DMS53 treated with DMSO at 0.1 percent for 48 hours (cell line): ENCODE data around the gene ABCA13.

Source experiments
- DNase-seq: peaks from one replicate; lab custom pipeline; 2025; ENCODE audit not compliant: unreplicated experiment; lab: John Stamatoyannopoulos, UW

ABCA13 gene

DNA sequence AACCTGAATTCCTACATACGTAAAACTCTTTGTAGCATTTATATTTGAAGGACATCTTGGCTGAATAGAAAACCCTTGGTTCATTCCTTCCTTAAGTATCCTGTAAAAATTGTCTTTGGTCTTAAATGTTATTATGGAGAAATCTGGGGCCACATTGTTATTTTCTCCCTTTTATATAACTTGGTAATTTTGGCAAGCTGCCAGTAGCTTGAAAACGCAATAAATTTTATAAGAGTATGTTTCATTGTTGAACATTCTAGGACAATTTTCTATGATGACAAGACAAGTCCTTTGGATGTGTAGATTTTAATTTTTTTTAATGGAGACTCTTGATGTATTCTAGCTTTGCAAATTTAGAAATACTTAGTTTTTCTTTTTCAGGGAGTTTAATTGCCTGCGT lies 191.9 kb downstream of the ABCA13 start:
- DNase-seq = no peak

DNA sequence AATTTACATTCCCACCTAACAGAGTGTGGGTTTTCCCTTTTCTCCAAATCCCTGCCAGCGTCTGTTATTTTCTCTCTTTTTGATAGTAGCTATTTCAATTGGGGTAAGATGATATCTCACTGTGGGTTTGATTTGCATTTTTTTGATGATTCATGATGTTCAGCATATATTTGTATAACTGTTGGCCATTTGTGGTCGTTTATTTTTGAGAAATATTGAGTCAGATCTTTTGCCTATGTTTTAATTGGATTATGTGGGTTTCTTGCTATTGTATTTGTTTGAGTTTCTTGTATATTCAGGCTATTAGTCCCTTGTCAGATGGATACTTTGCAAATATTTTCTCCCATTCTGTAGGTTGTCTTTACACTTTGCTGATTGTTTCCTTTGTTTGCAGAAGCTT lies 193.8 kb downstream of the ABCA13 start:
- no peak for DNase-seq

DNA sequence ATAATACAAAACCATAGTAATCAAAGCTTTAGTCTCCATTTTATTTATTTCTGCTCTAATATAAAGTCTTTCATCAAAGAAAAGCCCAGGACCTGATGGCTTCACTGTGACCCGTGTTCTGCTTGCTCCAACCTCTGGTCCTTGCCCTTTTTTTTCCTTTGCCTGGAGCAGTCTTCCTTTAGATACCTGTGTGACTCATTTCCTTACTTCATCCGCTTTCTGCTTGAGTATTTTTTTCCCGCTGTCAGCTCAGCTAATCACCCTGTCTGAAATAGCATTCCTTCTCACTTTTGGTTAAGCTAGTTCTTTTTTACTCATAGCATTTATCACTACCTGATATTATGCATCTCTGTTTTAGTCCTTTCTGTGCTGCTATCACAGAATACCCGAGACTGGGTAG lies 194.8 kb downstream of the ABCA13 start:
- DNase-seq = no peak

DNA sequence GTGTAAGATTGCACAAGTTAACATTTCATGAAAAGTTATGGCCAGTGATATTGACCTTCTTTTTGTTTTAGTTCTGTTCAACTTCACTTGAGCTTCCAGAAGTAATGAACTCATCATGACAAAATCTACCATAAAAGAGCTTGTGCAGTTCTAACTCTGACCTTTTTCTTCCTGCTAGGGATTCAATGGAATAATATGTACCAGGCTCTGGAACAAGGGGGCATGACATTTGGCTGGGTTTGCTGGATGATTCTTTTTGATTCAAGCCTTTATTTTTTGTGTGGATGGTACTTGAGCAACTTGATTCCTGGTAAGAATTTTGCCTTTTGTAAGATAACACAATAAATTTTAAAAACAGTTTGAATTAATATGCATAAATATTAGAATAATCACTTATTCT lies 205.0 kb downstream of the ABCA13 start:
- no peak for DNase-seq

DNA sequence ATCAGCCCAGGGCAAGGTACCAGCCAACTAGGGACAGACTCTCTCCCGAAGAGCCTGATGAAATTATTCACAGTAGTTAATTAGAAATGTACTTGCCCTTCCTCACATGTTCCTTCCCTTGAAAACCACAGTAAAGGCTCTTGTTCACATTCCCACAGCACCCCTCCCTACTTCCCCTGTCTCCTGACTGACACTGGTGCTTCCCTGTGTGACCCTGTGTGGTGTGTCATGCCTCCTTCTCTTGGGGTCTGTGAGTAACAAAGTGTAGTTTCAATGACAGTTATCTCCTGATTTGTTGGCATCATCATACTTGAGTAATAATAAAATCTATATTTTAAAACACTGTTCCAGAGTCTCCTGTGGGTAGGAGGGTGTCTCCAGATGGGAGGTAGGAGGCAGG lies 209.7 kb downstream of the ABCA13 start:
- no peak for DNase-seq

DNA sequence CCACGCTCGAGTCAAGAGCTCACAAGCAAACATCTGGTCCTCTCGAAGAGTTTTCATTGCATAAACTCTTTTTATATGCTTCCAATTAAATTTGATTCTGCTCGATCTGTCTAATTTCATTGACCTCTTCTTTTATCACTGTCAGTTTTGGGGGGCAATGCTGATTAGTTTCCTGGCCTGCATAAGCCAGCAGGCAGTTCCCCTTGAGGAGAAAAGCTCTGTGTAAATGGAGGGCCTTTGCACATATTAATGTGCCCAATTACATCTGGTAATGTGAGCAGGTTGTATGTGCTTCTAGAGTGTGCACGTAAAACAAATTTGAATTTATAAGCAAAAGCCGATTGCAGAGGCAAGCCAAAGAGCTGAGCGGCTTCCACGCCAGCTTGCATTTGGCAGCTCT lies 210.3 kb downstream of the ABCA13 start:
- no peak for DNase-seq

DNA sequence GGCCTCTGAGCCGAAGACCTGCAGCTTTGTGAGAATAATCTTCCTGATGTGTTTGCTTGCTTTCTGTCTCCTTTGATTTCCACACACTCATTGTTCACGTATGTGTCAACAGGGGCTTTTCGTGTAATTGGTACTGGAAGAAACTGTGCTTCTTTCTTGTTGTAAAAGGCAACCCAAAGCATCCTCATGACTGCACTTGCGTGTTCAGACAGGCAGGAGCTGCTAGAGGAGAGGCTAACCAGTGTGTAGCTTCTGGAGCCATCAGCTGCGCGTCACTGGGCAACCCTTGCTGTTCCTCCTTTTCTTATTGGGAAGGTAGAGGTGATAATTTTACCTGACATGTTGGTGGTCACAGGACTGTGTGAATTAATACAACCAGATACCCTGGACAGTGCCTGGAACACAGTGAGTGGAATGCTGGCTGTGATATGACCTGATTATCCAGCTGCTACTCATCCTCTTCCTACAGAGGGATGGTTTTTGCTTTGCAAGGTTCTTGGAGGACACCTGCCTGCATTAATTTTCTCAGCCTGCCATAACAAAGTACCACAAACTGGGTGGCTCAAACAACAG lies 213.0 kb downstream of the ABCA13 start:
- DNase-seq = no peak

DNA sequence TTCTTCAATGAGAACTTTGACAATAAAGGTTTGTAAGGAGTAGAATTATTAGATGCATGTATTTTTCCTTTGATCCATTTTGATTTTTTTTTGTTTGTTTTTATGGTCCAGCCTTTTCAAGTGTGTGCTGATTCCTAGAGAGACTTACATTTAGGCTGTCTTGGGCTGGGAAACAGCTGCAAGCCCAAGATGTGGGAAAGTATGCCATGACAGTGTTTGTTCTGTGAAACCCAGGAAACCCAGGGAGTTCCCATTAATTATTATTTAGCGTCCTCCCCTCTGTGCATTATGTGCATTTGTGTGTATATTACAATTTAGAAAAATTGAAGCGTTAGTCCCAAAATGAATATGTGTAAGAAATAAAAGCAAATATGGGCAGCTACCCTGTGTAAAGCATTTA lies 216.7 kb downstream of the ABCA13 start:
- no peak for DNase-seq

DNA sequence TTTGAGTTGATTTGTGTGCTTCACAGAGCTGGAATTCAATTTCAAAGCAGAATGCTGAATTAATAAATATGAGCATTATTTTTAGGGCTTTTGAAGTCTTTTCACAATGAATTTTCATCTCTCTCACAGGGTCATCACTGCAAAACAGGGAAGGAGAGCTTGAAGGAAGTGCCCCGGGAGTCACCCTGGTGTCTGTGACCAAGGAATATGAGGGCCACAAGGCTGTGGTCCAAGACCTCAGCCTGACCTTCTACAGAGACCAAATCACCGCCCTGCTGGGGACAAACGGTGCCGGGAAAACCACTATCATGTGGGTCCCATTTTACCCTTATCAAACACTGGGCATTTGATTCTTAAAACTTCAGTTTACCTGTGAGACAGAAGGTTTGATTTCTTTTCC lies 217.7 kb downstream of the ABCA13 start:
- DNase-seq = no peak

DNA sequence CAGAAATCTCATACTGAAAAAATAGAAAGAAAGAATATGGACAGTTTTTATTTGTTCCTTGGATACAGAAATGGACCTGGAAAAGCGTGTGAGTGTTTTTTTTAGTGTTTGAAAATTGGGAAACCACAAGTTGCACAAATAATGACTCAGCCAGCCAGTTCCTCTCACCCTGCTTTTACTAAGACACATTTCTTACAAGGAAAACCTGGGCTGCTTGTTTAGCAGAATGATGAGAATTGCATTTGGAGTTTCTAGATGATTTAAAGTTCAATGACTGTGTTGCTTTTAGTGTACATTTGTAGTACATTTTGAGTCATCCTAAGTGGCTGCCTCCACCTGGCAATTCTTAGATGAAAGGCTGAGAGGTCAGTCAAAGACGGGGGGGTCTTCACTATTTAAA lies 218.7 kb downstream of the ABCA13 start:
- DNase-seq = peak; percentile 36

DNA sequence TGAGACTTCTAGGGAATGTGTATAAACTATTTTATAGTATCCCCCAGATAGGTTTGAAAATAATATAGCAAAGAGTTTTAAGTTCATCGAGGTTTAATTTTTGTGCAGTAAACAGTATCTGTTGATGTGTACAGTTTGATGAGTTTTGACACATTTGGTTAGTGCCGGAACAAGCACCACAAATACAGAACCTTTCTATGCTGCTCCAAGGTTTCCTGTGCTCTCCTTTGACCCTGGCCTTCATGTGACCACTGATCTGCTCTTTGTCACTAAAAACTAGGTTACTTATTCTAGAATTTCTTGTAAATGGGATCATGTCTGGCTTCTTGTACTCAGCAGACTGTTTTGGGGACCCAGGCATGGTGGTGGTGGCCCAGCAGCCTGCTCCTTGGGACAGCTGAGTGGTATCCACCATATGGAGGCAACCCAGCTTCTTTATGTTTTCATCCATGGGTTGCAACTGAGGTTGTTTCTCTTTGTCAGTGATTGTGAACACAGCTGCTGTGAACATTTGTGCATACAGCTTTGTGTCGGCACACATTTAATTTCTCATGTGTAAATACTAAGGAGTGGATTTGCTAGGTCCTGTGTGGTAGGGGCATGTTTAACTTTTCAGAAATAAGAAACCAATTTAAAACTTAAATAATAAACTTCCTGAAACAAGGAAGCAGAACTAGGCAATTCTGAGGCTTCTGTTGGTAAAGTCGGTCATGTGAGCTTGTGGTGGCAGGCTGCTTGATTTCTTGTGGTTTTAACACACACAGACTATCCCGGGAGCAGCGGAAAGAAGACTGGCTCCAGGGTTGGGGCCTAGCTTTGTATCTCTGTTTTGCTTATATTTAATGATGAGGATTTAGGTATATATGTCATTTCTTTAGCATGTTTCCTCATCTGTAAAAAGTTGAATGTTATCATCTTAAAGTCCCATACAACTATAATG lies 219.4 kb downstream of the ABCA13 start:
- peak; percentile 38 for DNase-seq

DNA sequence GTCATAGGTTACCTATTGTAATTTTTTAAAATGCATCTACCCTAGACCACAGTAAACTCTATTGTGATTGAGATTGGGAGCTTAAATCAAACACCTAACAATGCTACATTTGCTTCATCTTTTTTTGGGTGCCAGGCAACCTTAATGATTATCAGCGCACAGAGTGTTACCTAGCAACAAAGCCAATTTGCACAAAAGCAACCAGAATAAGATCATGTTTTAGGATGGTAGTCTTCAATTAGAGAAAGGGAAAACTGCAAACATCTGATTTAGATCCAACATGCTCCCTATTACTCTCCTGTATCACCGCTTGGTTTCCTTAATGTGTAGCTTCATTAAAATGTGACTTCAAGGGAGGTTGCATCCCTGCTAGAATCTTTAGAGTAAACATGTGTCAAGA lies 226.9 kb downstream of the ABCA13 start:
- DNase-seq = no peak

DNA sequence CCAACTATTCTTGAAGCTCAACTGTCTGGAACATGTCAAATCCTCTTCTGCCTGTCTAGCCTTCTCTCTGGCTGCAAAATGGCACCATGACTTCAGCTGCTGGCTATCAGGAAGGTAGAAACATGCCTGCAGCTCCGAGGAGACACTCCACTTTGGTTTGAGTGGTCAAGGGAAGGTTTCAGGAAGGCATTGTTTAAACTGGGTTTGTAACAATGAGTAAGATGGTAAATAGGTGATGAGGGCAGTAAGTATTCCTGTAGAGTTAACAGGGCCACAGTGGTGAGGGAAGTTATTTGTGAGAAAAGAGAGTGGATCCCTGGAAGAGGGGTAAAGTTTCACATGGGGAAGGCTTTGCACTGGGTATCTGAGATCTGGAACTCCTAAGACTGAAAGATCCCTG lies 231.5 kb downstream of the ABCA13 start:
- peak; percentile 40 for DNase-seq

DNA sequence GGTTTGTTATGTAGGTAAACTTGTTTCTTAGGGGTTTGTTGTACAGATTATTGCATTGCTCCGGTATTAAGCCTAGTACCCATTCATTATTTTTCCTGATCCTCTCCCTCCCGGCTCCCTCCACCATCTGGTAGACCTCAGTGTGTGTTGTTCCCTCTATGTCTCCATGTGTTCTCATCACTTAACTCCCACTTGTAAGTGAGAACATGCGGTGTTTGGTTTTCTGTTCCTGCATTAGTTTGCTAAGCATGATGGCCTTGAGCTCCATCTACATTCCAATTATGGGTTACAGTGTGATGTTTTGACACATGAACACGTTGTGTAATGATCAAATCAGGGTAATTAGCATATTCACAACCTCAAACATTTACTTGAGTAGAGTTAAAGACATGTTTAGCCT lies 237.5 kb downstream of the ABCA13 start:
- no peak for DNase-seq

DNA sequence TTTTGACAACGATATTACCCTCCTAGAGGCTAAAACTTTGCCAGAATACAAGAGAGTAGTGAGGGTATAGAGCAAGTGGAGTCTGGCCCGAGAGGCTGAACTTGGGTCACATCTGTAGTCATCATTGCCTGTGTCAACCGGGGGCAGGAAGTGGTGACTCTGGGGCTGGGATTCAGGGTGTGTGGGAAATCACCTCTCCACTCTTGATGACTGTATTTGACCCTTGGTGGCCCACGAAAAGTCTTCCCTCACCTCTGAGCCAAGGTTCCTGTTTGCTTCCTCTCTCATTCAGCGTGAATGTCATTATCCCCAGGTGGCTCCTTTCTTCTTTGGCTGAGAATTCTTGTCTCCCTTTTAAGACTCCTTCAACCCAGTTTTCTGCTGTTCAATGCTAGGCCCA lies 240.4 kb downstream of the ABCA13 start:
- no peak for DNase-seq

DNA sequence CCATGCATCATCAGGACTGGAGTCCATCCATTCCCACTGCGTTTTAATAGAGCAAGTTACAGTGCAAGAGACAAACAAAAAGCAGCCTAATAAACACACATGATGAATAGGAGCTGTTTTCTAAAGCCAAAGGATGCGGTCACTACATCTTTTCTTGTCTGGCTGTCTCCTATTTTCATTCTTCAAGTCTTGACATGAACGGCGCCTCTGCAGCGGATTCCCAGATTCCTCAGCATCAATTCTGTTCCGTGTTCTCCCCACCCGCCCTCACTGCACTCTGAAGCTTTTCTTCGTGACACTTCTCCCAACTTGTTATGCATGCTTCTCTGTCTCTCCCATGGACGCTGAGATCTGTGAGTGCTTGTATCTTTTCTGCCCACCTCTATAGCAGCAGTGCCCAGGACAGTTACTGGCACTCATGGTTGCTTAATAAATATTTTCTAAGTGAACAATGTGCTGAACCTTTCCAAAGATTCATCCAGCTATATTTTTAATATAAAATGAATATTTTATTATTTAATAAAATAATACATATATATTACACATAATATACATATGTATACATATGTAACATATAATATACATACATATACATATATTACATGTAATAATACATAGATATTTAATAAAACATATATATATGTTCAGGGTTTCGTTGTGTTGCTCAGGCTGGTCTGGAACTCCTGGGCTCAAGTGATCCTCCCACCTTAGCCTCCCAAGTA lies 242.9 kb downstream of the ABCA13 start:
- DNase-seq = no peak

DNA sequence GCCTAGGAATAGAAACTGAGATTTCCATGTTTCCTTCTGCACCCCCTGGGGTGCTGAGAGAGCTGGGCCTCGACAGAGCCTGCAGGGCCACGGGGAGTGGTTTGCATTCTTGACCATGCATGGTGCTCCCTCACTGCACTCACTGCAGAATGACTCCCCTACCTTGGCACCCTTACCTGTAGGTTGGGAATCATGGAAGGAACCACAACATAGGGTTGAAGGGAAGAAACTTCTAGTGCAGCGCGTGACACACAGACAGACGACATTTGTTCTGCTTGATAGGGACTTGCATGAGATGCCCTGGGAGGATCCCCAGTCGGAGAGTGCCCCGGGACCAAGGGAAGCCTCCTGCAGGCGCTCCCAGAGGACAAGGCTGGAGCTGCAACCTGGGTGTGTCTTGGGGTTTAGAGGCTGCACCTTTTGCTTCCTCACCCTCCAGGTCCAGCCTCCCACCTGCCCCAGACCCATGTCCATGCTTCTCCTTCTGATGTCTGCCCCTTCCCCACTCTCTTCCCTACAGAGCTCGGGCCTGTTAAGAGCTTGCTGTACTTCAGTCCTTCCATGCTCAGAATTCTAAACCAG lies 245.2 kb downstream of the ABCA13 start:
- no peak for DNase-seq

DNA sequence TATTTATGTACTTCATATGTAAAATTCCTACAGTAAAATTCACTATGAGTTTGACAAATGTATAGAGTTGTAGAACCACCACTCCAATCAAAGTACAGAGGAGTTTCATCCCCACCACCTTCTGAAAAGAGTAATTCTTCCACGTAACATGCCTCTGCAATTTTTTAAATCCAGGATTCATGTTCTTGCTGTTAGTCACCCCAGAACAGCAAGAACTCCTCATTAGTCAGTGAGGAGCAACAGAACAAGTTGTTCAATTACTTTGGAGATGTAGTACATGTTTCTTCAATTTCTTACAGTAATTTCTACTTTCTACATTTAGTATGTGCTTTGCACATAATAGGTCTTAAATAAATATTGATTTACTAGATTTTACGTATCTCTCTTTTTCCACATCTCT lies 248.1 kb downstream of the ABCA13 start:
- DNase-seq = no peak

DNA sequence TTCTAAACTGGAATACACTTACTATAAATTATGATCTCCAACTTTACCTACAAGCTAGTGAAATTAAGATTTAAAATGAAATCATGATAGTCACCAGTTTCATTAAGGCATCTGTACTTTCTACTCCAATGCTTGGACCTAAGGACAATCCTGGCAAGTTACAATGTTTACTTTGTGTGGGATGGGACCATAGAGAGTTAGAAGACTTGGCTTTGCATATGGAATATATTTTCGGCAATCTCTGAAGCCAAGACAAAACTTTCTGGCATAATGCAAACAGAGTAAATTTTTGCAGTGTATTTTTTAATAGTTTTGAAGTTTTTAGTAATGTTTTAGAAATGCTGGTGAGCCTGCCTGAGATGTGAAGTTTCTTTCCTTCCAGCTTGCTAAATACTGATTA lies 248.9 kb downstream of the ABCA13 start:
- DNase-seq = no peak

DNA sequence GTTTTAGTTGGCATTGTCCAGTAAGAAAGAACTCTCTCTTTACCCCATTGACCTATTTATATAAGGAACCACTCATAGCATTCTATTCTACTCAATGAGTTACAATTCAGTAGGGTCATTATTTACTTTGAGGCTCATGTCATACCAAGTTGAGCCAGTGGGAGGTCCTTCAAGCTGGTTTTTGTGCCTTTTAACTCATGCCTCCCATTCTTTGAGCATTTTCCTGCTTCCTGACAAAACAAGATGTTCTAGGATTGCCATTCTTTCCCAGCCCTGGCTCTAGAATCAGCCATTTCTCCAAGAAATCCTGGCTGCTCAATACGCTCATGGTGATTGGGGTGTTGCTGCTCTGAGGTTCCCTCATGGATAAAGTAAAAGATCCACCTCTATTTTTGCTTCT lies 250.1 kb downstream of the ABCA13 start:
- DNase-seq = no peak

DNA sequence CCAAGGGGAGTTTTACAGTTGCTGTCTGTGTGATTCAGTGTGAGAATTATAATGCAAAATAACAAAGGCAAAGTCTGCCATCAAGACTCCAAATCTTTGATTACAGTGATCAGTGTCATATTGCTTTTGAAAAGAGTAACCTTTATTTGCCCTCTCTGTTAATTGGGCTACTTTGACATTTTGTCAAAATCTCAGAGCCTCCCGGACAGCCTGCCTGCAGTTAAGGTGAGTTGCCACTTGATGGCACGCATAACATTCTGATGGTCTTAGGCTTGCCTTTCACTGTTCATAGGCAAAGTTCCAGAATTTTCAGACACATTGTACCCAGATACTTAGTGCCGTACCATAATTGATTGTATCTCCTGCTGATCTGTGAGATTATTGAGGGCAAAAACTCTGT lies 253.5 kb downstream of the ABCA13 start:
- DNase-seq = peak; percentile 36
